GM12874 (cell line): Measurements from ENCODE around the gene SLC49A3.

ENCODE experiments used
- CTCF ChIP-seq: IDR thresholded peaks from 2 replicates; pipeline ENCODE4 v1.5.1; 2011; ENCODE audit warnings: low read depth, mild to moderate bottlenecking, control low read depth, low read length, moderate library complexity; ENCODE audit not compliant: insufficient read depth

The SLC49A3 gene

GRCh38 chr4:665751-666435 lies 23.1 kb downstream of the SLC49A3 start:
- no peak for TF ChIP-seq CTCF

DNA sequence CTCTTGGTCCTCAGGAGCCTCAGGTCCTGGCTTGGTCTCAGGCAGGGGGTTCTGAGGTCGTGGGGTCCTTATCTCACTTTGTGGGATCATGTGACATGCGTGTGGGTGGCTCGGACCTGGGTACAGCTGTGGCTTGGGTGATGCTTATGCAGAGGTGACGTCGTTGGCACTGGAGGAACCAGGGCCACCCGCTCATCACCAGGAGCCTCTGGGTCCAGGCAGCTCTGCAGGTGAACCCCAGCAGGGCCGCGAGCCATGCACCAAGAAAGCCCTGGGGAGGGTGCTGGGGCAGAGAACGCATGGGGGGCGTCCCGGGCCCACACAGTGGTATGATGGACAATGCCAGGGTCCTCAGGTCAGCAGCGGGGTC lies 23.6 kb downstream of the SLC49A3 start:
- TF ChIP-seq CTCF = no peak

GRCh38 chr4:664713-665231 lies 24.2 kb downstream of the SLC49A3 start:
- no peak for TF ChIP-seq CTCF

GRCh38 chr4:663438-664428 lies 25.2 kb downstream of the SLC49A3 start:
- TF ChIP-seq CTCF = no peak

- TF ChIP-seq CTCF = no peak
Measured at GRCh38 chr4:663046-663437, 25.9 kb downstream of the SLC49A3 start.

DNA sequence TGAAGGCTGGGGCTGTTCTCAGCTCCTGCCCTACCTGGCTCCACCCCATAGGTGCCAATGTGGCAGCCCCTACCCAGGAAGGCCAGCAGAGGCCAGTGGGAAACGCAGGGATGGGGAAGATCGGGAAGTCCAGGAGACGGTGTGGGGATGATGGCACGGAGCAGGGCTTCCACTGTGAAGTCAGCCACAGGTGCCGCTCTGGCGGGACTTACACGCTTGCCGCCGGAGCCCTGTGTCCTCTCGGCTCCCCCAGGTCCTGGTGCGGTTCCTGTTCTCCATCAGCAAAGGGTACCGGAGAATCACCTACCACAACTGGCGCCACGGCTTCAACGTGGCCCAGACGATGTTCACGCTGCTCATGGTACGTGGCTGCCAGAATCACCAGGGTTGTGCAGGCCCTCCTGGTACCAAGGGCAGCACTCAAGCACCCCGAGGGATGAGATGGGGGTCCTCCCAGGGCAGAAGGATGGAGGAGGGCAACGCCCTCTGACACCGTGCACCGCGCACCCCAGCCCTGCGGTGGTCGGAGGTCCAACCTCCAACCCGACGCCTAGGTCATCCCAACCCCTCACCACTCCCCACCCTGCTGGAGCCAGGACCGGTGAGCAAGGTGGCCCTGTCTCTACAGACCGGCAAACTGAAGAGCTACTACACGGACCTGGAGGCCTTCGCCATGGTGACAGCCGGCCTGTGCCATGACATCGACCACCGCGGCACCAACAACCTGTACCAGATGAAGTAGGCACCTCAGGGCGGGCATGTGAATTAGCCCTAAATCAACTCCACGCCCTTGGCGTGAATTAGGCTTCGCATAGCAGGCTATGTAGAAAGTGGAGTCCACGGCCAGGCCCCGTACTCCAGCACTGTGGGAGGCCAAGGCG lies 26.8 kb downstream of the SLC49A3 start:
- TF ChIP-seq CTCF = no peak
